SHP77 (cell line): ENCODE data around the gene LHX4.
A peak's percentile ranks its signal among the peaks of the same experiment; 100 is the strongest.

Source experiments
- DNase-seq, 2 experiments: peaks; one replicate each; lab custom pipeline; 2025; lab: John Stamatoyannopoulos, UW

Gene LHX4

GRCh38 chr1:180229483-180230415, at the start of gene LHX4:
TSS of gene LHX4 (plus strand) at chr1:180230264. CDS start at chr1:180230530, 266 bp downstream.
- peak; percentile 39 to 67 for DNase-seq

- peak in 1 of 2 experiments; percentile 24 for DNase-seq
Observed at GRCh38 chr1:180181048-180181447, 49.0 kb upstream of the LHX4 start.

GRCh38 chr1:180181996-180182642, 47.9 kb upstream of the LHX4 start:
- DNase-seq = no peak

- DNase-seq = no peak
Observed at GRCh38 chr1:180182643-180183311, 47.3 kb upstream of the LHX4 start.

GRCh38 chr1:180183426-180183825, 46.6 kb upstream of the LHX4 start:
- no peak for DNase-seq

- no peak for DNase-seq
Observed at GRCh38 chr1:180184041-180184440, 46.0 kb upstream of the LHX4 start.

GRCh38 chr1:180185281-180185680, 44.8 kb upstream of the LHX4 start:
- DNase-seq = no peak

- DNase-seq = no peak
Observed at GRCh38 chr1:180185971-180186645, 44.0 kb upstream of the LHX4 start.

- no peak for DNase-seq
Observed at GRCh38 chr1:180186831-180187230, 43.2 kb upstream of the LHX4 start.

- DNase-seq = no peak
Observed at GRCh38 chr1:180187626-180188025, 42.4 kb upstream of the LHX4 start.

GRCh38 chr1:180188091-180188506, 42.0 kb upstream of the LHX4 start:
- DNase-seq = peak; percentile 51 to 61

- no peak for DNase-seq
Observed at GRCh38 chr1:180188684-180189175, 41.3 kb upstream of the LHX4 start.

GRCh38 chr1:180190091-180190490, 40.0 kb upstream of the LHX4 start:
- no peak for DNase-seq

- DNase-seq = no peak
Observed at GRCh38 chr1:180192172-180192571, 37.9 kb upstream of the LHX4 start.

GRCh38 chr1:180193141-180194047, 36.7 kb upstream of the LHX4 start:
- no peak for DNase-seq

GRCh38 chr1:180194048-180194425, 36.0 kb upstream of the LHX4 start:
- no peak for DNase-seq

- no peak for DNase-seq
Observed at GRCh38 chr1:180194546-180195207, 35.4 kb upstream of the LHX4 start.

- DNase-seq = no peak
Observed at GRCh38 chr1:180195401-180195800, 34.7 kb upstream of the LHX4 start.

- DNase-seq = no peak
Observed at GRCh38 chr1:180195916-180196315, 34.1 kb upstream of the LHX4 start.

- no peak for DNase-seq
Observed at GRCh38 chr1:180196436-180197003, 33.5 kb upstream of the LHX4 start.
